ENCODE results near the gene ARID4B.
"Not testable (repeated sequence)": the region's sequence is repeated elsewhere in the genome, so short reads cannot be mapped to it uniquely, and the experiment has no call there.

The ARID4B gene

GRCh38 chr1:235221653-235222375 is 106.2 kb downstream of the ARID4B start:
- DNase-seq: no peak

- DNase-seq: no peak
These were observed 112.5 kb downstream of the ARID4B start for GRCh38 chr1:235215453-235215852.

- DNase-seq: not testable (repeated sequence)
These were observed 113.0 kb downstream of the ARID4B start for GRCh38 chr1:235214962-235215361.

GRCh38 chr1:235213752-235214151 is 114.2 kb downstream of the ARID4B start:
- no peak for DNase-seq

GRCh38 chr1:235211517-235211916 is 116.5 kb downstream of the ARID4B start:
- DNase-seq: no peak

- DNase-seq: peak; percentile 68
These were observed 120.8 kb downstream of the ARID4B start for GRCh38 chr1:235207209-235207565.

- DNase-seq: peak; percentile 68
These were observed 121.3 kb downstream of the ARID4B start for GRCh38 chr1:235206533-235207208.

GRCh38 chr1:235205687-235206086 is 122.3 kb downstream of the ARID4B start:
- DNase-seq: no peak

GRCh38 chr1:235203428-235203827 is 124.6 kb downstream of the ARID4B start:
- no peak for DNase-seq

GRCh38 chr1:235202447-235202846 is 125.5 kb downstream of the ARID4B start:
- DNase-seq: not testable (repeated sequence)

GRCh38 chr1:235199441-235199840 is 128.5 kb downstream of the ARID4B start:
- no peak for DNase-seq

- DNase-seq: no peak
These were observed 137.5 kb downstream of the ARID4B start for GRCh38 chr1:235190431-235190830.

- no peak for DNase-seq
These were observed 140.7 kb downstream of the ARID4B start for GRCh38 chr1:235187316-235187715.

- no peak for DNase-seq
These were observed 146.3 kb downstream of the ARID4B start for GRCh38 chr1:235181561-235182245.

- DNase-seq: no peak
These were observed 147.0 kb downstream of the ARID4B start for GRCh38 chr1:235180916-235181460.

GRCh38 chr1:235176486-235176885 is 151.5 kb downstream of the ARID4B start:
- no peak for DNase-seq

- DNase-seq: no peak
These were observed 158.0 kb downstream of the ARID4B start for GRCh38 chr1:235169986-235170385.

GRCh38 chr1:235168375-235168774 is 159.6 kb downstream of the ARID4B start:
- no peak for DNase-seq

GRCh38 chr1:235161685-235162327 is 166.2 kb downstream of the ARID4B start:
- DNase-seq: no peak

- peak; percentile 88 for DNase-seq
These were observed 166.9 kb downstream of the ARID4B start, which contains the start of gene RBM34 for GRCh38 chr1:235160957-235161684. RBM34 (minus strand) TSS chr1:235161250; CDS start chr1:235161226, 24 bp downstream.

GRCh38 chr1:235160383-235160956 is 167.5 kb downstream of the ARID4B start:
- peak; percentile 59 for DNase-seq

- not testable (repeated sequence) for DNase-seq
These were observed 168.0 kb downstream of the ARID4B start for GRCh38 chr1:235159930-235160329.

Data from CD4-positive, alpha-beta T cell treated with Interleukin-4 for 4 hours (primary cell).